H9 (cell line): ENCODE results near the gene PAQR4. TPM values are rescaled to one million over a fixed set of nuclear protein-coding genes. Genes with fewer than 3 reads are reported as not detected.

Experiments used
- DNase-seq: peaks from one replicate; pipeline ENCODE4 v3.0.0-alpha.2; 2017
- H2AFZ ChIP-seq: one replicate; pipeline ENCODE4 v1.6.1; 2013; ENCODE audit warnings: mild to moderate bottlenecking, low read length, control low read depth, moderate library complexity
- H2AK5ac ChIP-seq: 2 replicates; pipeline ENCODE4 v1.6.1; 2013; ENCODE audit warnings: low read length, control low read depth, mixed read lengths; ENCODE audit not compliant: insufficient read length
- H2BK120ac ChIP-seq: one replicate; pipeline ENCODE4 v1.6.1; 2013; ENCODE audit warnings: low read depth, mild to moderate bottlenecking, low read length, control low read depth, inconsistent platforms; ENCODE audit not compliant: poor library complexity, severe bottlenecking
- H2BK12ac ChIP-seq: 2 replicates; pipeline ENCODE4 v1.6.1; 2013; ENCODE audit warnings: low read length, control low read depth, mixed read lengths, low read depth; ENCODE audit not compliant: insufficient read length
- H2BK15ac ChIP-seq: 2 replicates; pipeline ENCODE4 v1.6.1; 2013; ENCODE audit warnings: low read depth, low read length, control low read depth
- H2BK20ac ChIP-seq: one replicate; pipeline ENCODE4 v1.6.1; 2013; ENCODE audit warnings: low read depth, mild to moderate bottlenecking, low read length, control low read depth, inconsistent platforms; ENCODE audit not compliant: poor library complexity, severe bottlenecking
- H2BK5ac ChIP-seq: 2 replicates; pipeline ENCODE4 v1.6.1; 2013; ENCODE audit warnings: low read length, control low read depth, mixed read lengths; ENCODE audit not compliant: insufficient read length
- H3K14ac ChIP-seq: 2 replicates; pipeline ENCODE4 v1.6.1; 2013; ENCODE audit warnings: low read length, control low read depth; ENCODE audit not compliant: insufficient read depth
- H3K18ac ChIP-seq: 2 replicates; pipeline ENCODE4 v1.6.1; 2013; ENCODE audit warnings: low read depth, mild to moderate bottlenecking, mixed read lengths, low read length, control low read depth; ENCODE audit not compliant: insufficient read length
- H3K23ac ChIP-seq: 2 replicates; pipeline ENCODE4 v1.6.1; 2013; ENCODE audit warnings: low read length, control low read depth, mixed read lengths, low read depth; ENCODE audit not compliant: insufficient read length
- H3K23me2 ChIP-seq: 2 replicates; pipeline ENCODE4 v1.6.1; 2013; ENCODE audit warnings: low read depth, mild to moderate bottlenecking, mixed read lengths, low read length, control low read depth; ENCODE audit not compliant: insufficient read length, poor library complexity, severe bottlenecking
- H3K27ac ChIP-seq: 2 replicates; pipeline ENCODE4 v1.5.1; 2013; ENCODE audit warnings: low read length, control low read depth, mixed read lengths, low read depth; ENCODE audit not compliant: insufficient read length
- H3K27me3 ChIP-seq: 2 replicates; pipeline ENCODE4 v1.6.1; 2013; ENCODE audit warnings: low read length, control low read depth, inconsistent platforms; ENCODE audit not compliant: insufficient read depth
- H3K4ac ChIP-seq: 2 replicates; pipeline ENCODE4 v1.6.1; 2013; ENCODE audit warnings: low read depth, mild to moderate bottlenecking, control low read depth, inconsistent platforms, low read length, moderate library complexity
- H3K4me1 ChIP-seq: 2 replicates; pipeline ENCODE4 v1.6.1; 2013; ENCODE audit warnings: low read length, control low read depth, inconsistent platforms; ENCODE audit not compliant: insufficient read depth
- H3K4me2 ChIP-seq: 2 replicates; pipeline ENCODE4 v1.6.1; 2013; ENCODE audit warnings: low read length, control low read depth, mixed read lengths; ENCODE audit not compliant: insufficient read length, insufficient read depth
- H3K56ac ChIP-seq: 2 replicates; pipeline ENCODE4 v1.6.1; 2013; ENCODE audit warnings: low read depth, mild to moderate bottlenecking, mixed read lengths, low read length, control low read depth; ENCODE audit not compliant: insufficient read length
- H3K79me1 ChIP-seq: 2 replicates; pipeline ENCODE4 v1.6.1; 2013; ENCODE audit warnings: low read depth, mild to moderate bottlenecking, moderate library complexity, low read length, control low read depth, inconsistent platforms; ENCODE audit not compliant: insufficient read depth, poor library complexity, severe bottlenecking
- H3K79me2 ChIP-seq: 2 replicates; pipeline ENCODE4 v1.6.1; 2013; ENCODE audit warnings: low read length, control low read depth, inconsistent platforms; ENCODE audit not compliant: insufficient read depth
- H3K9ac ChIP-seq: 2 replicates; pipeline ENCODE4 v1.6.1; 2013; ENCODE audit warnings: low read length, control low read depth, mixed read lengths; ENCODE audit not compliant: insufficient read length; ENCODE audit errors: extremely low read depth
- H3K9me3 ChIP-seq: one replicate; pipeline ENCODE4 v1.6.1; 2013; ENCODE audit warnings: low read depth, low read length, inconsistent platforms; ENCODE audit not compliant: control insufficient read depth
- H3T11ph ChIP-seq: one replicate; pipeline ENCODE4 v1.6.1; 2013; ENCODE audit warnings: mild to moderate bottlenecking, low read length, control low read depth, inconsistent platforms
- H4K20me1 ChIP-seq: one replicate; pipeline ENCODE4 v1.6.1; 2013; ENCODE audit not compliant: control insufficient read depth, insufficient read length, insufficient read depth
- H4K5ac ChIP-seq: 2 replicates; pipeline ENCODE4 v1.6.1; 2013; ENCODE audit warnings: low read depth, mild to moderate bottlenecking, mixed read lengths, low read length, control low read depth; ENCODE audit not compliant: insufficient read length
- H4K8ac ChIP-seq: replicated peaks from 2 replicates; pipeline ENCODE4 v1.6.1; 2013; ENCODE audit warnings: low read length, control low read depth, mixed read lengths, low read depth; ENCODE audit not compliant: insufficient read length
- H4K91ac ChIP-seq: 2 replicates; pipeline ENCODE4 v1.6.1; 2013; ENCODE audit warnings: low read depth, mild to moderate bottlenecking, moderate library complexity, mixed read lengths, low read length, control low read depth; ENCODE audit not compliant: insufficient read length
- H3K27ac Mint-ChIP-seq, 3 experiments: 2 replicates in 2 of 3; 3 replicates in 1 of 3; pipeline ENCODE4 v1.8.0; 2020 to 2021; ENCODE audit warnings: mixed read lengths in 3 of 3, mild to moderate bottlenecking in 1 of 3, moderate library complexity in 1 of 3
- H3K27me3 Mint-ChIP-seq: 2 replicates; pipeline ENCODE4 v1.8.0; 2021; ENCODE audit warnings: low read depth, mild to moderate bottlenecking, moderate library complexity, mixed read lengths
- H3K36me3 Mint-ChIP-seq, 3 experiments: 2 replicates in 2 of 3; 3 replicates in 1 of 3; pipeline ENCODE4 v1.8.0; 2020 to 2021; ENCODE audit warnings: low read depth in 3 of 3, mixed read lengths in 3 of 3; ENCODE audit not compliant: insufficient read depth in 1 of 3
- H3K4me1 Mint-ChIP-seq, 2 experiments: 2 replicates each; pipeline ENCODE4 v1.8.0; 2020; ENCODE audit warnings: mixed read lengths in 2 of 2
- H3K4me3 Mint-ChIP-seq, 2 experiments: 2 replicates in 1 of 2; 3 replicates in 1 of 2; pipeline ENCODE4 v1.8.0; 2020 to 2021; ENCODE audit warnings: mild to moderate bottlenecking in 2 of 2, mixed read lengths in 2 of 2, moderate library complexity in 1 of 2
- H3K9me3 Mint-ChIP-seq, 2 experiments: 2 replicates in 1 of 2; 3 replicates in 1 of 2; pipeline ENCODE4 v1.8.0; 2020; ENCODE audit warnings: mild to moderate bottlenecking in 2 of 2, mixed read lengths in 2 of 2, moderate library complexity in 1 of 2
- CTCF ChIP-seq: fragments of 200-600 bp; sonication (generic); conservative IDR thresholded peaks from 3 replicates; pipeline ENCODE4 v1.8.0; 2021; ENCODE audit warnings: antibody characterized with exemption, mild to moderate bottlenecking
- WGBS: extraction: QIAGEN DNeasy Blood & Tissue Kit; methylation state at CpG from one replicate; pipeline ENCODE4 v1.1.7; 2013; ENCODE audit warnings: missing lambda C conversion rate, low lambda C conversion rate, mixed read lengths; ENCODE audit not compliant: insufficient read length; ENCODE audit errors: extremely low coverage; 5-methylcytosine and 5-hydroxymethylcytosine counted together
- total RNA-seq: library from RNA; stranded (reverse); gene quantifications from 2 replicates; pipeline ENCODE4 v1.2.1, GENCODE V29; 2021

PAQR4 gene
- total RNA-seq, 1 experiment from 2014 or later: 32.1 TPM

- no peak overlapping the region for H4K8ac ChIP-seq
- no peak overlapping the region for H3T11ph ChIP-seq
- Mint-ChIP-seq H3K4me1 (peaks cover 43 to 82% of the 10 kb centered on the region in 2 experiments), H3K27ac (peak overlapping the region in 2 of 3 experiments; percentile 82 to 93; a peak in 4 of 7 replicates), H3K27me3 (peaks cover 10% of the 10 kb centered on the region), H3K4me3 (peak overlapping the region; percentile 65 to 91), H3K36me3 (peaks cover 21 to 32% (median 30%) of the 10 kb centered on the region in 3 experiments), H3K9me3 (no peaks in the 10 kb centered on the region; a peak in 2 of 5 replicates)
- no peak overlapping the region for H3K9ac ChIP-seq
- no peaks in the 10 kb centered on the region for H3K27me3 ChIP-seq
- H2BK20ac ChIP-seq: no peak overlapping the region
- TF ChIP-seq CTCF: no peak
- no peak overlapping the region for H2BK15ac ChIP-seq
- H3K56ac ChIP-seq: no peak overlapping the region
- H3K27ac ChIP-seq: no peak overlapping the region
- no peak overlapping the region for H3K4me2 ChIP-seq
- H3K4ac ChIP-seq: no peak overlapping the region
- H3K23ac ChIP-seq: no peak overlapping the region
- H2BK5ac ChIP-seq: no peak overlapping the region
- no peak overlapping the region for H4K5ac ChIP-seq
- no peak for DNase-seq
- H4K20me1 ChIP-seq: no peaks in the 10 kb centered on the region
- H4K91ac ChIP-seq: no peak overlapping the region
- H3K18ac ChIP-seq: no peak overlapping the region
- H2AK5ac ChIP-seq: no peak overlapping the region
- H2BK120ac ChIP-seq: no peak overlapping the region
- H3K79me1 ChIP-seq: no peaks in the 10 kb centered on the region
- WGBS: no CpG with 5 or more reads among the region's 6 CpGs
- no peaks in the 10 kb centered on the region; the same call in 1 of the 2 replicates for H3K4me1 ChIP-seq
- peaks cover 9% of the 10 kb centered on the region; the same call in 1 of the 2 replicates for H3K79me2 ChIP-seq
- peaks cover 17% of the 10 kb centered on the region for H3K23me2 ChIP-seq
- H3K9me3 ChIP-seq: no peaks in the 10 kb centered on the region
- no peak overlapping the region for H2AFZ ChIP-seq
- no peak overlapping the region for H3K14ac ChIP-seq
- H2BK12ac ChIP-seq: no peak overlapping the region
Measured at GRCh38 chr16:3014971-3015370, 45.8 kb downstream of the PAQR4 start.
